Kidney (tissue), 14 donors: Measurements from ENCODE around the gene DOK4. TPM values are rescaled to one million over a fixed set of nuclear protein-coding genes. Genes with fewer than 3 reads are reported as not detected.

ENCODE experiments used
- DNase-seq, 5 donors: peaks; one replicate each; pipeline ENCODE4 v3.0.0-alpha.2; 2013 to 2020
- FAIRE-seq: peaks from 2 replicates; lab custom pipeline; 2012; peaks lifted over from hg19 to GRCh38; lab: Jason Lieb, UNC
- H3K27ac ChIP-seq, 2 donors: one replicate each; pipeline ENCODE4 v1.7.0; 2013; ENCODE audit warnings: low read depth in 2 of 2, low read length in 2 of 2, inconsistent platforms in 1 of 2
- H3K27me3 ChIP-seq: one replicate; pipeline ENCODE4 v1.7.1; 2013; ENCODE audit warnings: low read length, inconsistent platforms; ENCODE audit not compliant: control insufficient read depth, insufficient read depth
- H3K36me3 ChIP-seq, 3 donors: one replicate each; pipeline versions ENCODE4 v1.7.0 to v1.7.1; 2013; ENCODE audit warnings: low read length in 3 of 3, control low read depth in 1 of 3, inconsistent platforms in 1 of 3; ENCODE audit not compliant: insufficient read depth in 3 of 3, control insufficient read depth in 2 of 3
- H3K4me1 ChIP-seq, 3 donors: one replicate each; pipeline versions ENCODE4 v1.7.0 to v1.7.1; 2013; ENCODE audit warnings: low read length in 3 of 3, inconsistent platforms in 1 of 3, low read depth in 1 of 3; ENCODE audit not compliant: control insufficient read depth in 2 of 3, insufficient read depth in 2 of 3
- H3K4me3 ChIP-seq, 3 donors: one replicate each; pipeline versions ENCODE4 v1.7.0 to v1.8.1; 2013; ENCODE audit warnings: low read length in 3 of 3, control low read depth in 1 of 3, inconsistent platforms in 1 of 3
- H3K9ac ChIP-seq, 3 donors: one replicate each; pipeline versions ENCODE4 v1.7.0 to v1.7.1; 2013; ENCODE audit warnings: low read length in 3 of 3, control low read depth in 1 of 3, inconsistent platforms in 1 of 3
- H3K9me3 ChIP-seq, 3 donors: one replicate each; pipeline versions ENCODE4 v1.7.0 to v1.7.1; 2013; ENCODE audit warnings: low read length in 3 of 3, control low read depth in 1 of 3, inconsistent platforms in 1 of 3; ENCODE audit not compliant: control insufficient read depth in 2 of 3, insufficient read depth in 1 of 3
- CTCF ChIP-seq: IDR thresholded peaks from 3 replicates; pipeline ENCODE4 v1.5.1; 2012; ENCODE audit warnings: mild to moderate bottlenecking, moderate library complexity, borderline replicate concordance; ENCODE audit not compliant: insufficient read depth; ENCODE audit errors: extremely low read depth
- intact Hi-C: fragments of 100-400 bp; cut with DNase I; formaldehyde crosslinking; loops from one replicate; pipeline ENCODE4 v1.11.1; 2022
- polyA plus RNA-seq: library from polyadenylated mRNA; stranded (reverse); fragments of 350-450 nt; fragmentation: Illumina TruSeq; extraction: RNeasy Lipid Tissue Mini Kit (QIAGEN cat#74804); gene quantifications from one replicate; pipeline ENCODE4 v1.2.3, GENCODE V29; 2014; ENCODE audit warnings: low read depth, low replicate concordance; ENCODE audit not compliant: insufficient read depth
- total RNA-seq: library from RNA; stranded (reverse); fragmentation: NEBNext Ultra II Directional; extraction: Animal tissue kit (Norgen Biotek cat#: 25700); gene quantifications from one replicate; pipeline ENCODE4 v1.2.1, GENCODE V29; 2021
- donor health status: control.
- donor health status: control.
- donor health status: control.
- donor health status: control.
- donor health status: control.
- donor health status: DM: yes; HTN: yes; CAD: no.
- donor health status: Normal renal cell carcinoma (clear cell type).

The DOK4 gene
- total and polyA plus RNA-seq, 2 donors from 2014 or later = 57.2 to 63.7 TPM

GRCh38 chr16:57483725-57484514, 2.4 kb downstream of the DOK4 start:
- Histone ChIP-seq H3K36me3 (no peaks in the 10 kb centered on the region), H3K9me3 (no peaks in the 10 kb centered on the region), H3K9ac (peak overlapping the region in 1 of 3 donors; percentile 86), H3K4me3 (no peak overlapping the region), H3K27me3 (no peaks in the 10 kb centered on the region), H3K27ac (no peak overlapping the region), H3K4me1 (peaks cover 0 to 41% (median 23%) of the 10 kb centered on the region in 3 donors)
- no peak for FAIRE-seq
- intact Hi-C loops = no loop called here
- TF ChIP-seq CTCF = no peak
- DNase-seq = peak in 2 of 5 donors; percentile 49

GRCh38 chr16:57482845-57483545, 3.3 kb downstream of the DOK4 start:
- no peak overlapping the region for H3K27ac ChIP-seq
- no peak overlapping the region for H3K9ac ChIP-seq
- peaks cover 0 to 48% (median 28%) of the 10 kb centered on the region in 3 donors for H3K4me1 ChIP-seq
- intact Hi-C loops = no loop called here
- H3K4me3 ChIP-seq = no peak overlapping the region
- H3K27me3 ChIP-seq = no peaks in the 10 kb centered on the region
- no peaks in the 10 kb centered on the region for H3K36me3 ChIP-seq
- no peak for FAIRE-seq
- H3K9me3 ChIP-seq = no peaks in the 10 kb centered on the region
- no peak for TF ChIP-seq CTCF
- DNase-seq = peak in 1 of 5 donors; percentile 50

- DNase-seq (no peak), FAIRE-seq (no peak)
- Histone ChIP-seq H3K4me1 (peaks cover 0 to 58% (median 43%) of the 10 kb centered on the region in 3 donors), H3K4me3 (no peak overlapping the region), H3K9ac (no peak overlapping the region), H3K27ac (peak overlapping the region in 1 of 2 donors; percentile 11), H3K36me3 (no peaks in the 10 kb centered on the region), H3K27me3 (no peaks in the 10 kb centered on the region), H3K9me3 (no peaks in the 10 kb centered on the region)
- intact Hi-C loops = no loop called here
- TF ChIP-seq CTCF = no peak
Measured at GRCh38 chr16:57481421-57481820, 4.9 kb downstream of the DOK4 start.
